Measurements from ENCODE around the gene LYZL6. TPM values are rescaled to one million over a fixed set of nuclear protein-coding genes. Genes with fewer than 3 reads are reported as not detected.
A peak's percentile ranks its signal among the peaks of the same experiment; 100 is the strongest.
"Not testable (repeated sequence)": the region's sequence is repeated elsewhere in the genome, so short reads cannot be mapped to it uniquely, and the experiment has no call there.

Gene LYZL6
- total RNA-seq, 1 donor = not detected

DNA sequence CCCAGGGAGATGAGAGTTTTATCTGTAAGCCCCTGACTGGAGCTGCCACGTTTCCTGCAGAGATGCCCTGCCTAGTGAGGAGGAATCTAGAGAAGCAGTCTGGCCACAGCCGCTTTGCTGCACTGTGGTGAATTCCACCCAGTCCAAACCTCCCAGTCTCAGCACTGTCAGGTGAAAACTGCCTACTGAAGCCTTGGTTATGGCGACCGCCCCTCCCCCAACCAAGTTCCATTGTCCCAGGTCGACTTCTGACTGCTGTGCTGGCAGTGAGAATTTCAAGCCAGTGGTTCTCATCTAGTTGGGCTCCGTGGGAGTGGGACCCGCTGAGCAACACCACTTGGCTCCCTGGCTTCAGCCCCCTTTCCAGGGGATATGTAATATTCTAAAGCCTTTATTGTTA, 10.2 kb upstream of the LYZL6 start:
- H3K4me3 ChIP-seq (ENCODE audit: low read depth, low read length) = no peak overlapping the region
- no peak for DNase-seq (ENCODE audit: low read depth)
- TF ChIP-seq, protein P1, sequence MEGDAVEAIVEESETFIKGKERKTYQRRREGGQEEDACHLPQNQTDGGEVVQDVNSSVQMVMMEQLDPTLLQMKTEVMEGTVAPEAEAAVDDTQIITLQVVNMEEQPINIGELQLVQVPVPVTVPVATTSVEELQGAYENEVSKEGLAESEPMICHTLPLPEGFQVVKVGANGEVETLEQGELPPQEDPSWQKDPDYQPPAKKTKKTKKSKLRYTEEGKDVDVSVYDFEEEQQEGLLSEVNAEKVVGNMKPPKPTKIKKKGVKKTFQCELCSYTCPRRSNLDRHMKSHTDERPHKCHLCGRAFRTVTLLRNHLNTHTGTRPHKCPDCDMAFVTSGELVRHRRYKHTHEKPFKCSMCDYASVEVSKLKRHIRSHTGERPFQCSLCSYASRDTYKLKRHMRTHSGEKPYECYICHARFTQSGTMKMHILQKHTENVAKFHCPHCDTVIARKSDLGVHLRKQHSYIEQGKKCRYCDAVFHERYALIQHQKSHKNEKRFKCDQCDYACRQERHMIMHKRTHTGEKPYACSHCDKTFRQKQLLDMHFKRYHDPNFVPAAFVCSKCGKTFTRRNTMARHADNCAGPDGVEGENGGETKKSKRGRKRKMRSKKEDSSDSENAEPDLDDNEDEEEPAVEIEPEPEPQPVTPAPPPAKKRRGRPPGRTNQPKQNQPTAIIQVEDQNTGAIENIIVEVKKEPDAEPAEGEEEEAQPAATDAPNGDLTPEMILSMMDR (IDR thresholded peaks at IDR 0.05; ENCODE audit: insufficient read depth, low read depth, low read length) = no peak

DNA sequence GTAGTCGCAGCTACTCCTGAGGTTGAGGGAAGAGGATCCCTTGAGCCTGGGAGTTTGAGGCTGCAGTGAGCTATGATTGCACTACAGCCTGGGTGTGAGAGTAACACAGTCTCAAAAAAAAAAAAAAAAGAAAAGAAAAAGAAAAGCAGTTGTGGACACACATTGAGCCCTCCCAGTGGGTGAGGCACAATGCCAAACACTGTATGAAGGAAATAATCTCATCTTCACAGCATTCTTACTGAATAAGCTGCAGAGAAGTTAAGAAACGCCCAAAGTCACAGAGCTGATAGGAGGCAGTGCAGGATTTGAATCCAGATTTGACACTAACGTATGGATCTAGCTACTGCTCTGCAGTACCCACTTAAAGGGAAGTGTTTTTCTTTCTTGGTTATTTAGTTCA, 5.9 kb upstream of the LYZL6 start:
- TF ChIP-seq, protein P1 (IDR thresholded peaks at IDR 0.05; ENCODE audit: insufficient read depth, low read depth, low read length) = no peak

DNA sequence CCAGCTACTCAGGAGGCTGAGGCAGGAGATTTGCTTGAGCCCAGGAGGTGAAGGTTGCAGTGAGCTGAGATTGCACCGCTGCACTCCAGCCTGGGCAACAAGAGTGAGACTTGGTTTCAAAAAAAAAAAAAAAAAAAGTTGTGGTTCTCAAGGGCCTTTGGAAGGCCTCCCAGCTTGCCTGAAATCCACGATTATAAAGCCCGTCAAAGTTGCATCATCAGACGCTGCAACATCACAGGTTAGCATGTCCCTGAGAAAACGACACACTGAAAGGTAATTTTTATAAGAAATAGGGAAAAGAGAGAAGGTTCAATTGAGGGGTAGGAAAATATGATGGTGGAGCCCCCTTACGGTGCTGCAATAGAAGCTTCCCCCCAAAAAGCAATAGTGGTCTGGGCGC, 4.6 kb upstream of the LYZL6 start:
- TF ChIP-seq, protein P1 (IDR thresholded peaks at IDR 0.05; ENCODE audit: insufficient read depth, low read depth, low read length) = no peak
- no peak for DNase-seq (ENCODE audit: low read depth)
- no peak overlapping the region for H3K4me3 ChIP-seq (ENCODE audit: low read depth, low read length)

More for the DNA sequence above, 5.9 kb upstream of the LYZL6 start:
- no peak overlapping the region for H3K4me3 ChIP-seq (ENCODE audit: low read depth, low read length)
- DNase-seq (ENCODE audit: low read depth) = no peak

DNA sequence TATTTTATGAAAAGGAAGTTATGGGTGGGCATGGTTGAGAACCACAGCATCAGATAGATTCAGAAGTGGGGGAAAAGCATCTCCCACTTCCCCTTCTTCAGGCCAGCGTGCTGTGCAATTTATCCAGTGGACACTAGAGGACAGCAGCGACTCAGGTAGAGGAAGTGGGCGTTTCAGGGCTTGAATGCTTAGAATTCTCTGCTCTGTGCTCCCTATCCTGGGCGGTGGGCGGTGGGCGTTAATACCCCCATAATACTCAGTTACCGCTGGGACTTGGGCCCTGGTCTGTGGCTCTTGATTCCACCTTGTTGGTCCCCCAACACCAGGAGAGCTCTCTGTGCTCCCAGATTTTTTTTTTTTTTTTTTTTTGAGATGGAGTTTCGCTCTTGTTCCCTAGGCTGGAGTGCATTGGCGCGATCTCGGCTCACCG, 3.7 kb upstream of the LYZL6 start:
- TF ChIP-seq, protein P1 (IDR thresholded peaks at IDR 0.05; ENCODE audit: insufficient read depth, low read depth, low read length) = peak; percentile 86
- DNase-seq (ENCODE audit: low read depth) = peak; percentile 28
- peak overlapping the region; percentile 30 for H3K4me3 ChIP-seq (ENCODE audit: low read depth, low read length)

DNA sequence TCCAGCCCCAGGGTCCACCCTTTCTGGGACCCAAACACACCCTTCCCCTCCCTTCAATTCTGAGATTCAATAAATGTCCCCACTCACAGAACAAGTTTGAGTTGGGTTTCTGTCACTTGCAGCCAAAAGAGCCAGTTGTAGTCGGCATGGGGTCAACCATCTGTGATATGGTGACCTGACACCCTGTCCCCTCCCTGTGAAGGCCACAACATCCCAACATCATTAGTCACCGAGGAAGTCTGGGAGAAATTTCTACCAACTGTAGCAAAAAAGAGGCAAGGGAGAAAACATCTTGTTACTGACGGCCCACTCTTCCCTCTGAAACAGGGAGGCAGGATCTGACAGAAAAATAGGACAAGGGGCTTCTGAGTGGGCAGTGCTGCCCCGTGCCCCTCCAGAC, 638 bp upstream of the LYZL6 start:
- no peak overlapping the region for H3K4me3 ChIP-seq (ENCODE audit: low read depth, low read length)
- DNase-seq (ENCODE audit: low read depth) = no peak
- TF ChIP-seq, protein P1 (IDR thresholded peaks at IDR 0.05; ENCODE audit: insufficient read depth, low read depth, low read length) = no peak

DNA sequence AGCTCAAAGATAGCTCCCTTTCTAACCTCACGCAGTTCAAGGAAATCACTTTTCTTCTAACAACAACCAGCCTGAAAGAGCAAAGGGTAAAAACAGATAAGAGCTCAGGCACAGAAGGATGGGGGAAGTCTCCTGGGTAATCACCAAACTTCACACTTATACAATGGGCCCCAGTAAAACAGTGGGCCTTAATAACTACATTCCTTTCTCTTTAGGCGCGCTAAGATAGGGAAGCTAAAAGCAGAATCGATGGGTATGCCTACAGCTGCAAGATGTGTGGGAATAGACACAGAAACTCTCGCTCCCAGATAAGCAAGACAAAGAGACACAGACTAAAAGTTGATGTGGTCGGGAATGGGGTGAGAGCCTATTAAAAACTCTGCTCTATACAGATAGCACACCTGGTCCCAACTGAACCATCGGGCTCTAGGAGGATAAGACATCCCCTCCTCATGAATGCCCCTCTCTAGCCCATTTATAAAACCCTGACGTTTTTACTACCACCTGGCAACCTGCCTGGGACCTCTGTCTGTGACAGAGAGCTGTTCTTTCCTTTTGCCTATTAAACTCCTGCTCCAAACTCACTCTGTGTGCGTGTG, 826 bp downstream of the LYZL6 start:
- TF ChIP-seq, protein P1 (IDR thresholded peaks at IDR 0.05; ENCODE audit: insufficient read depth, low read depth, low read length) = no peak
- no peak for DNase-seq (ENCODE audit: low read depth)
- H3K4me3 ChIP-seq (ENCODE audit: low read depth, low read length) = no peak overlapping the region

DNA sequence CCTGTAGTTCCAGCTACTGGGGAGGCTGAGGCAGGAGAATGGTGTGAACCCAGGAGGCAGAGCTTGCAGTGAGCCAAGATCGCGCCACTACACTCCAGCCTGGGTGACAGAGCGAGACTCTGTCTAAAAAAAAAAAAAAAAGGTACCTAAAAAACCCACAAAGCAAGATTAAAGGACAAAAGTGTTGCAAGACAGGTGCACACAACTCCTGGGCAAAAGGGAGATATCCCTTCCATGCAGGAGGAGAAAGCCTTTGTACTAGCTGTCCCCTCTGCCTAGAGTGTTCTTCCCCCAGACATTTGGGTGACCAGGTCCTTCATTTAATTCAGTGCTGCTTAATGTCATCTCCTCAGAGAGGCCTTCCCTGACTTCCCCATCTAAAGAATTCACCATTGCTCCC, 5.0 kb downstream of the LYZL6 start:
- DNase-seq (ENCODE audit: low read depth); H3K4me3 ChIP-seq (ENCODE audit: low read depth, low read length): not testable (repeated sequence)

All from fibroblast of villous mesenchyme (primary cell).